Lower lobe of right lung (tissue), 2 donors: ENCODE measurements around the gene UROC1. TPM values are rescaled to one million over a fixed set of nuclear protein-coding genes. Genes with fewer than 3 reads are reported as not detected.
A peak's percentile ranks its signal among the peaks of the same experiment; 100 is the strongest.

Experiments used
- ATAC-seq, 2 donors: fragments of 200-7000 bp; cut with Tn5 transposase; one replicate each; pipeline ENCODE4 v1.9.1; 2020 to 2022; ENCODE audit warnings: mild to moderate bottlenecking in 2 of 2, moderate library complexity in 2 of 2
- DNase-seq: peaks from one replicate; pipeline ENCODE4 v3.0.0-alpha.2; 2020
- H3K27ac ChIP-seq: fragments of 200-600 bp; one replicate; pipeline ENCODE4 v1.8.0; 2022
- H3K27me3 ChIP-seq: fragments of 200-600 bp; one replicate; pipeline ENCODE4 v1.8.0; 2022; ENCODE audit warnings: low read depth
- H3K36me3 ChIP-seq: fragments of 200-600 bp; one replicate; pipeline ENCODE4 v1.8.0; 2022; ENCODE audit warnings: mild to moderate bottlenecking
- H3K4me1 ChIP-seq: fragments of 200-600 bp; one replicate; pipeline ENCODE4 v1.8.0; 2022
- H3K4me3 ChIP-seq: fragments of 200-600 bp; one replicate; pipeline ENCODE4 v1.8.0; 2022; ENCODE audit warnings: mild to moderate bottlenecking
- H3K9me3 ChIP-seq: fragments of 200-600 bp; one replicate; pipeline ENCODE4 v1.8.0; 2022
- intact Hi-C: fragments of 100-400 bp; cut with DNase I; formaldehyde crosslinking; loops from one replicate; pipeline ENCODE4 v1.11.0; 2022
- total RNA-seq: library from RNA; stranded (reverse); fragmentation: NEBNext Ultra II Directional; extraction: Animal tissue kit (Norgen Biotek cat#: 25700); gene quantifications from one replicate; pipeline ENCODE4 v1.2.1, GENCODE V29; 2021
- TF ChIP-seq, protein P1 (sequence below): fragments of 200-600 bp; IDR thresholded peaks from one replicate; pipeline ENCODE4 v1.8.0; 2022; ENCODE audit warnings: antibody characterized with exemption, mild to moderate bottlenecking
- donor health status: DM: no; HTN: yes; CAD: no; lungs with severe emphysema.

Gene UROC1
- total RNA-seq, 1 donor from 2014 or later, result not detected

GRCh38 chr3:126514161-126514560 is 3.4 kb downstream of the UROC1 start:
- H3K36me3 ChIP-seq, result no peaks in the 10 kb centered on the region
- DNase-seq (no peak), ATAC-seq (no peak)
- TF ChIP-seq, protein P1, sequence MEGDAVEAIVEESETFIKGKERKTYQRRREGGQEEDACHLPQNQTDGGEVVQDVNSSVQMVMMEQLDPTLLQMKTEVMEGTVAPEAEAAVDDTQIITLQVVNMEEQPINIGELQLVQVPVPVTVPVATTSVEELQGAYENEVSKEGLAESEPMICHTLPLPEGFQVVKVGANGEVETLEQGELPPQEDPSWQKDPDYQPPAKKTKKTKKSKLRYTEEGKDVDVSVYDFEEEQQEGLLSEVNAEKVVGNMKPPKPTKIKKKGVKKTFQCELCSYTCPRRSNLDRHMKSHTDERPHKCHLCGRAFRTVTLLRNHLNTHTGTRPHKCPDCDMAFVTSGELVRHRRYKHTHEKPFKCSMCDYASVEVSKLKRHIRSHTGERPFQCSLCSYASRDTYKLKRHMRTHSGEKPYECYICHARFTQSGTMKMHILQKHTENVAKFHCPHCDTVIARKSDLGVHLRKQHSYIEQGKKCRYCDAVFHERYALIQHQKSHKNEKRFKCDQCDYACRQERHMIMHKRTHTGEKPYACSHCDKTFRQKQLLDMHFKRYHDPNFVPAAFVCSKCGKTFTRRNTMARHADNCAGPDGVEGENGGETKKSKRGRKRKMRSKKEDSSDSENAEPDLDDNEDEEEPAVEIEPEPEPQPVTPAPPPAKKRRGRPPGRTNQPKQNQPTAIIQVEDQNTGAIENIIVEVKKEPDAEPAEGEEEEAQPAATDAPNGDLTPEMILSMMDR, result no peak
- no peak overlapping the region for H3K4me3 ChIP-seq
- no peaks in the 10 kb centered on the region for H3K9me3 ChIP-seq
- intact Hi-C loops, result no loop called here
- H3K27me3 ChIP-seq, result peaks cover 4% of the 10 kb centered on the region
- no peak overlapping the region for H3K27ac ChIP-seq
- H3K4me1 ChIP-seq, result no peaks in the 10 kb centered on the region

- ATAC-seq (no peak), DNase-seq (peak; percentile 34)
- Histone ChIP-seq H3K36me3 (no peaks in the 10 kb centered on the region), H3K4me3 (no peak overlapping the region), H3K27me3 (peaks cover 4% of the 10 kb centered on the region), H3K4me1 (no peaks in the 10 kb centered on the region), H3K27ac (no peak overlapping the region), H3K9me3 (no peaks in the 10 kb centered on the region)
- TF ChIP-seq, protein P1, result no peak
- intact Hi-C loops, result no loop called here
Observed at GRCh38 chr3:126512916-126513650, 4.5 kb downstream of the UROC1 start.

DNA sequence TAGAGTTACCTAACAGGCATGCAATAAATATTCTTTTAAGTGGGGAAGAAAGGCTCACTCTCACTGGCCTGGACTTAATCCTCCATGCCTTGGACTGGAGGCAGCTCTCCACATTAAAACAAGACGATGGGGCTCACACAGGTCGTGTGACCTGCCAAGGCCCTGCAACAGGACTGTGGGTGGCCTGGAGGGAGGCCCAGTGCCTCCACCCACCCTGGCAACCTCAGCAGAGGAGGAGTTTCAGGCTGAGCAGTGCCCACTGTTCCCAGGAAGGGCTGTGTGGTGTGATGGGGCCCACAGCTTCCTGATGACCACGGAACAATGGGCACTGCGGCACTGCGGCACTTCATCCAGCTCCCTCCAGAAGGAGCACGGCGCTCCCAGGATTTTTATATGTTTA is 5.5 kb downstream of the UROC1 start:
- DNase-seq, result peak; percentile 20
- TF ChIP-seq, protein P1, result no peak
- intact Hi-C loops, result no loop called here
- Histone ChIP-seq H3K27me3 (peaks cover 2% of the 10 kb centered on the region), H3K27ac (no peak overlapping the region), H3K4me3 (no peak overlapping the region), H3K36me3 (no peaks in the 10 kb centered on the region), H3K9me3 (no peaks in the 10 kb centered on the region), H3K4me1 (no peaks in the 10 kb centered on the region)
- ATAC-seq, result no peak

DNA sequence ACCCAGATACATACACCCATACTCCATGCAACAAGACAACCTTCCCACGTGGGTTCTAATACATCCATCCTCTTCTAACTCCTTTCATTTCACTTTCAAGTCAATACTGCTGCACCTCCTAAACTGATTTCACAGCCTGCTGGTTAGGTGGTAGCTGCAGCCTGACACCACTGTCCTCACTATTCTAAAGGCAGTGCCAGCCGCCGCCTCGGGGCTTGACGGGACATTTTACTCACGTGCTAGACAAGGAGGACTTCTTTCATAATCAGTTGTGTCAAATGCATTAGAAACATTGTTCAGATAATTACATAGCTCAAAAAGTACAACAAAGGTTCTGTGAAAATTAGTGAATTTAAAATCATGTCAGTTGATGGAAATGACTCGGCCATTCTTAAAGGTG is 6.3 kb downstream of the UROC1 start:
- intact Hi-C loops, result no loop called here
- DNase-seq (peak; percentile 10), ATAC-seq (no peak)
- no peak overlapping the region for H3K27ac ChIP-seq
- H3K4me1 ChIP-seq, result no peaks in the 10 kb centered on the region
- TF ChIP-seq, protein P1, result no peak
- no peak overlapping the region for H3K4me3 ChIP-seq
- H3K27me3 ChIP-seq, result no peaks in the 10 kb centered on the region
- no peaks in the 10 kb centered on the region for H3K36me3 ChIP-seq
- no peaks in the 10 kb centered on the region for H3K9me3 ChIP-seq

GRCh38 chr3:126510308-126510910 is 7.2 kb downstream of the UROC1 start:
- intact Hi-C loops, result no loop called here
- Histone ChIP-seq H3K4me3 (no peak overlapping the region), H3K9me3 (no peaks in the 10 kb centered on the region), H3K36me3 (no peaks in the 10 kb centered on the region), H3K4me1 (no peaks in the 10 kb centered on the region), H3K27me3 (no peaks in the 10 kb centered on the region), H3K27ac (no peak overlapping the region)
- ATAC-seq (no peak), DNase-seq (peak; percentile 37)
- TF ChIP-seq, protein P1, result no peak
